Cerebellar cortex (tissue), 1 donor: ENCODE results near the gene CPN2.

Source experiments
- DNase-seq: peaks from one replicate; pipeline ENCODE4 v3.0.0-alpha.2; 2015; ENCODE audit warnings: low spot score

Gene CPN2

GRCh38 chr3:194351952-194352536 is 916 bp upstream of the CPN2 start:
- no peak for DNase-seq

- DNase-seq: no peak
Measured at GRCh38 chr3:194350726-194351071, 429 bp downstream of the CPN2 start.

GRCh38 chr3:194348354-194348753 is 2.8 kb downstream of the CPN2 start:
- DNase-seq: no peak

GRCh38 chr3:194346621-194347020 is 4.5 kb downstream of the CPN2 start:
- DNase-seq: no peak

- no peak for DNase-seq
Measured at GRCh38 chr3:194346035-194346434, 5.1 kb downstream of the CPN2 start.

- DNase-seq: peak; percentile 53
Measured at GRCh38 chr3:194344012-194344411, 7.1 kb downstream of the CPN2 start.

GRCh38 chr3:194343561-194343893 is 7.6 kb downstream of the CPN2 start:
- DNase-seq: no peak

GRCh38 chr3:194342861-194343560 is 8.1 kb downstream of the CPN2 start:
- DNase-seq: no peak

- DNase-seq: no peak
Measured at GRCh38 chr3:194340757-194341400, 10.2 kb downstream of the CPN2 start.

GRCh38 chr3:194339840-194340239 is 11.3 kb downstream of the CPN2 start:
- no peak for DNase-seq

- no peak for DNase-seq
Measured at GRCh38 chr3:194339356-194339755, 11.8 kb downstream of the CPN2 start.

- no peak for DNase-seq
Measured at GRCh38 chr3:194337965-194338753, 13.0 kb downstream of the CPN2 start.

GRCh38 chr3:194336601-194337355 is 14.3 kb downstream of the CPN2 start:
- DNase-seq: no peak

- DNase-seq: no peak
Measured at GRCh38 chr3:194333981-194334320, 17.2 kb downstream of the CPN2 start.

- peak; percentile 76 for DNase-seq
Measured at GRCh38 chr3:194333212-194333980, 17.7 kb downstream of the CPN2 start.

GRCh38 chr3:194332858-194333211 is 18.3 kb downstream of the CPN2 start:
- DNase-seq: no peak

- DNase-seq: no peak
Measured at GRCh38 chr3:194330579-194330978, 20.5 kb downstream of the CPN2 start.

GRCh38 chr3:194330160-194330559 is 21.0 kb downstream of the CPN2 start:
- no peak for DNase-seq

GRCh38 chr3:194329583-194329965 is 21.6 kb downstream of the CPN2 start:
- DNase-seq: no peak

- DNase-seq: no peak
Measured at GRCh38 chr3:194328942-194329582, 22.1 kb downstream of the CPN2 start.

GRCh38 chr3:194328053-194328657 is 23.0 kb downstream of the CPN2 start:
- no peak for DNase-seq
